Activated T-cell treated with anti-CD3 and anti-CD28 coated beads for 1 hour (primary cell): Measurements from ENCODE around the gene GARNL3.

Experiments used
- DNase-seq: peaks from one replicate; pipeline ENCODE4 v3.0.0-alpha.2; 2020; ENCODE audit warnings: low read depth

GARNL3 gene, protein sequence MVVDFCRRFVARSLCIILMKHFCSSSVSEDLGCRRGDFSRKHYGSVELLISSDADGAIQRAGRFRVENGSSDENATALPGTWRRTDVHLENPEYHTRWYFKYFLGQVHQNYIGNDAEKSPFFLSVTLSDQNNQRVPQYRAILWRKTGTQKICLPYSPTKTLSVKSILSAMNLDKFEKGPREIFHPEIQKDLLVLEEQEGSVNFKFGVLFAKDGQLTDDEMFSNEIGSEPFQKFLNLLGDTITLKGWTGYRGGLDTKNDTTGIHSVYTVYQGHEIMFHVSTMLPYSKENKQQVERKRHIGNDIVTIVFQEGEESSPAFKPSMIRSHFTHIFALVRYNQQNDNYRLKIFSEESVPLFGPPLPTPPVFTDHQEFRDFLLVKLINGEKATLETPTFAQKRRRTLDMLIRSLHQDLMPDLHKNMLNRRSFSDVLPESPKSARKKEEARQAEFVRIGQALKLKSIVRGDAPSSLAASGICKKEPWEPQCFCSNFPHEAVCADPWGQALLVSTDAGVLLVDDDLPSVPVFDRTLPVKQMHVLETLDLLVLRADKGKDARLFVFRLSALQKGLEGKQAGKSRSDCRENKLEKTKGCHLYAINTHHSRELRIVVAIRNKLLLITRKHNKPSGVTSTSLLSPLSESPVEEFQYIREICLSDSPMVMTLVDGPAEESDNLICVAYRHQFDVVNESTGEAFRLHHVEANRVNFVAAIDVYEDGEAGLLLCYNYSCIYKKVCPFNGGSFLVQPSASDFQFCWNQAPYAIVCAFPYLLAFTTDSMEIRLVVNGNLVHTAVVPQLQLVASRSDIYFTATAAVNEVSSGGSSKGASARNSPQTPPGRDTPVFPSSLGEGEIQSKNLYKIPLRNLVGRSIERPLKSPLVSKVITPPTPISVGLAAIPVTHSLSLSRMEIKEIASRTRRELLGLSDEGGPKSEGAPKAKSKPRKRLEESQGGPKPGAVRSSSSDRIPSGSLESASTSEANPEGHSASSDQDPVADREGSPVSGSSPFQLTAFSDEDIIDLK

DNA sequence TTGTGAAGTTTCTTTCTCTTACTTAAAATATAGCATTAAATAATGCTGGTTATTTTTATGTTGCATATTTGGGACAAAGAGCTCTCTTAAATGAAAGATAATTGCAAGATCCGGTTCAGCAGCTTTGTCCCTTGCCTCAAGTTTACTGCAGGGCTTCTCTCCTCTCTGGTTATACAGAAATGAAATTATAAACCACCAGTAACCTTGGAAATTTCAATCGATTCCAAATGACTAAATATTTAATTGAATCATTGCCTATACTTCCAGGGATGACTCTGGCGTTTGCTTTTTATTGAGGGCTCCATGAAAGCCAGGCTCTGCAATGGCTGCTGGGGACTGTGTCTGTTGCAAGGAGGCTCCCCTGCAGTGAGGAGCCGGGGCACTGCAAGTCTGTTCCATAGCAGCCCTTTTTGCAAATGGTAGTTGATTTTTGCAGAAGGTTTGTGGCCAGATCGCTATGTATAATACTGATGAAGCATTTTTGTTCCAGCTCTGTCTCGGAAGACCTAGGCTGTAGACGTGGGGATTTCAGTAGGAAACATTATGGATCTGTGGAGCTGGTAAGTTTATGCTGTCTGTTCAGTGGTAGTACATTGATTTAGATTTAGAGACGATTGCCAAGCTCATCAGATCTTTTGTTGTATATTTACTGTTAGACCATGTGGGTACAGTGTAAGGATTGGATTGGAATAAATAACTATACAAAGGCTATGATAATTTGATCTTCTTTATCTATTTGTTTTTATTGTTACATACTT, at the start of gene GARNL3:
Gene GARNL3, plus strand, starts transcription at position 313 of the 758 bp plus-strand sequence. Its CDS starts 104 bp downstream, at position 417.
- no peak for DNase-seq

DNA sequence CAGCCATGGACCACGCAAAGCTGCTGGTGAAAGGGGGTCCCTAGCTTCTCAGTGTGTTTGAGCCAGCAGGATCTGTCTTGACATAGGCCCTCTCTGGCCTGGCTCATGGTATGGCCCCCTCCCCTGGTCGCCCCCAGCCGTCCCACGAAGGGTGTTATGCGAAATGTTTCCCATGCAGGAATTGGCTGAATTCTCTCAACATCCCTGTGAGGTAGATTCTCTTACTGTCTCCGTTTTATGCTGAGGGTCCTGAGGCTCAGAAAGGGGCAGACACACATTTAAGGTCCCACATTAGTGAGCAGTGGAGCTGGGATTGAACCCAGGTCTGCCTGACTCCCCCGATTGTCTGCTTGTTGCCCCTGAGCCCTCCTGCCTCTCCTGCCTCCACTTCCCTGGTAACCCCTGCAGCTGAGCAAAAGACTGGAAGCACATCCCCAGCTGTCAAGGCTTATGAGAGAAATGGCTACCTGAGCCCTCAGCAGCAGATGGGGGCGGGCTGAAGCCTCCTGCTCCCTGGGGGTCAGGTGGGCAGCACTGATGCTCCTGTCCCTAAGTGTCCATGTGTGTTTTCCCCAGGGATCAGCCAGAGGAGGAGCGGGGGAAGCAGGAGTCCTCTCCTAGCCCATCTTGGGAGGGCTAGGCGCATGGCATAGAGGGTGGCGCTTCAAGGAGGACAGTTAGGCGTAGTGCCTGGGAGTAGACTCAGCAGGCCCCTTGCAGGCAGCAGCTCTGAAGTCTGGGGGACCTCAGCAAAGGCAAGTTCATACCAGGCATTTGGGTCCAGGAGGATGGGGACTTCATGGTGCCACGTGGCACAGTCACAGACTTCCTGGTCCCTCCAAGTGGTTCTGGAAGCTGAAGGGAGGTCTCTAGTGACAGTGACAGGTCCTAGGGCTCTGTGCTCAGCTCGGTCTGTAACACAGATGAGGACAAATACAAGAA, 49.0 kb upstream of the GARNL3 start:
- DNase-seq, result no peak

DNA sequence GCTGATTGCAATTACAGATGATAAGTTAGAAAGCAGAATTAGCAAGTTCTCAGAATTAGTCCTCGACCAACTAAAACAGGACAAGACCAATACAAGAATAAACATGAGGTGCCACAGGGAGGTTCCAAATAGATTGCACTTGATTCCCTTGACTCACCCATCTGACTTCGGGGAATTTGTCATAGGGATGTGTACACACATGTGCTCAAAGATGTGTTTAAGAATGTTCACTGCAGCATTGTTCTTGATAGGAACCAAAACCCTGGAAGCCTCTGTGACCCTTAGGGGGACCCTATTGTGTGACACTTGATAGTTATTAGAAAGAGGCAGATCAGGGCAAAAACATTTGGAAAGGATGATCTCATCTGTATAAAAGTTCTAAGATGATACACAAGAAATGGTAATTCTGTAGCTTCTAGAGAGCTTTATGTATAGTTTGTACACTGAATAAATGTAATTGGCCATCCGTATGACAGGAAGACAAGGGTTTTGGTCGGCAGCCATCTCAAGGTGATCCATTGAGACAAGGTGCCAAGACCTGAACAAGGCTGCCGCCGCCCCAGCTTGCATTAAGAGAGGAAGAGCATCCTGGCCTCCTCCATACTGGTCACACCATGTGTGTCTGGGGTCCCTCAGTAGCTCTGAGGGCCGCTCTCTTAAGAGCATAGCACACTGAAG, 48.2 kb upstream of the GARNL3 start:
- no peak for DNase-seq

DNA sequence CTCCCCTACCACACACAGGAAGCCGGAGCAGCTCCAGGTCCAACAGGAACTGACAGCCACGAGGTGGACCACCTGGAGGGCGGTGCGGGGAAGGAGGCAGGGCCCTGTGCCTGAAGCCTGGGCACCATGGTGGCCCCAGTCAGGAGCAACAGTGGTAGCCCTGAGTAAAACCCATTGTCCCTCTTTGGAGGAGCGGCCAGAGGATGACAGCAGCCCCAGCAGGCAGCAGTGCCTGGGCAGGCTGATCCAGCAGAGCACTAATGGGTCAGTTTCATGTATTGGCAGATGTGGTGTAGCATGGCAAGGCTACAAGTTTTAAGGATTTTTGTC, 47.7 kb upstream of the GARNL3 start:
- DNase-seq, result no peak

DNA sequence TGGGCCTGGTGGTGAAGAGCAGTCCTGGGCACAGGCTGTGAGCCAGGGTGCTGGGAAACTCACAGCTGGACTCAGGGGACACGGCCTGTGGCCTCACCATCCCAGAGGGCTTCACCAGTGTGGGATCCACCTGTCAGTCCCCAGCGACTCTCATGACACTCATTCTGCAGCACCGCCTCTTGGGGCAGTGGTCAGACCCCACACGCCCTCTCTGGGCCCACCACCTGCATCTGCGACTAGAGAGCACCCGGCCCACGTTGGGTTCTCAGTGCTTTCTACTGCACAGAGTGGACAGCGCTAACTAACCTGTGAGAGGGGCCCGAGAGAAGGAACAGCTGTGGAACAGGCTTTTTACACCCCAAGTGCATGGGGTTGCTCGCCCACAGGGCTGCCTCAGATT, 45.8 kb upstream of the GARNL3 start:
- no peak for DNase-seq

DNA sequence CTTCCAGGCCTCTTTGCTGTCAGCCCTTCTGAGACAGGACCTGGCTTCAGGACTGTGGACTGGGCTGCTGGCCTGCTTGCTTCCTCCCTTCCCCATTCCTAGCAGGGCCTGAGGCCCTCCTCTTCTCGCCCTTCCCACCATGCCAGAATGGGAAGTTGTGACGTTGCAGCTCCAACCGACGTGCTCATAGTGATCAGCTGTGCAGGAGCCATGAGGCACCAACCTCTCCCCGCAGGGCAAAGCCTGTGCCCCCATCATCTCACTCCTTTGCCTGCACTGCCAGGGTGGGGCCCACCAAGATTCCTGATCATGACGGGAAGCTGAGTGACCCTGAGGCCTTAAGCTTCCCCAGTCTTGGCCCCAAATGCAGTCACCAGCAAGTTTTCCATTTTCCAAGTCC, 45.1 kb upstream of the GARNL3 start:
- DNase-seq, result no peak

DNA sequence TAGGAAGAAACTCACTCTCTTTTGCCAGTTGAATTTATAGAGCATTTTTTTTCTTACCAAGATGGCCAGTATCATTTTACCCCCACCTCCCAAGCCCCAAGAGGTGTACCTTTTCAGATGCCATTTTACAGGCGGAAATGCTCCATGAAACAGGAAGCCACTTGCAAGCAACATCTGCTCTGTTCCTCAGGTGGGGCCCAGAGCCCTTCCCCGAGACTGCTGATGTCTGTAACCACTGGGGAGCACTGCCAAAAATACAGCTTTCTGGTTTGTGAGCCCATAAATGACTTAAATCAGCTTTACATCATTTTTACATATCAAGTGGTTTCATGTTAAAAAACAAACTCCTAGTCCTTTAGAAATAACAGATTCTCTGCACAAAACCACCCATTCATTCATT, 42.9 kb upstream of the GARNL3 start:
- DNase-seq, result no peak

DNA sequence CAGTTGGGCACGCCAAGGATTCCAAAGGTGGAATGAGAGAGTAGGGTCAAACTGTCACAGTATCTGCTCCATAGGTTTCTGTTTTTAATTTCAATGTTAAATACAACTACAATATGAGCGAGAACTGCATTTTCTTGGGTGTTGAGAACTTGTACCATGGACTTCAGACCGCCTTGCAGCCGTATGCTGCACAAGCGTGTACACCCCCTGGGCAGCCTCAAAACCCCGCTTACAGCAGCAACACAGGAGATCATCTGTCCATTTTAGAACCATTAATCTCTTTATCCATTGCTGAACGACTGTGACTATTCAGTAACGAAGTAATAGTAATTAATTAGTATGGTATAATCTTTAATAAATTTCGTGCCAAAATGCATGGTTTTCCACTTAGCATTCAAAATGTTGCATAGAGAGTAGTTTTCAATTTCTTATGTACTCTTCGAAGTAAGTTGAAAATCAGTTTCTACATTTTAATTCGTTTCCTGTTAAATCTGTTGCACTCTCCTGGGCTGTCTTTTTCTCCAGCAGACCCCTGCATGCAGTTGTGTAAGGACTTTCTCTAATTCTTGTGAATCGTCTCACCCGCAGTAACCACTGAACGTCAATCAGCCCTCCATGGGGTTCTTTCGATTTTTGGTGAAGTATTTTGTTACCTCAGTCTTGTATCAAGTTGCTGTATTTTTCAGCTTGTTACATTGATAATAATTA, 42.0 kb upstream of the GARNL3 start:
- DNase-seq, result no peak

DNA sequence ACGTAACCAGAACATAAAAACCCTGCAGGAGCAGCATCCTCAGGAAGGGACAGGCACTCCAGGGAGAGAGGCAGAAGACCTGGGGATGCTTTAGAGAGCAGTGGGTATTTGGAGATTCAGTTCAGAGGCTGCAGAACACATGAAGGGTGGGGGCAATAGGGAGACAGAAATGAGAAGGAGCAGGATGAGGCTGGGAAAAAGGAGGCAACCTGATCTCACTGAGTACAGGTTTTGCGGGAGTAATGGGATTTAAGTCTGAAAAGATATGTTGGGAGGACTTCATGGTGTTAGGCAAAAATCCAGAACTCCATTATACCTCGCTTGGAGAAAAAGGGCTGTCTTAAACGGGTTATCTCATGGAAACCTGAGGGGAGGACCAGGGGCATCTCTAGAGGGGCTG, 41.3 kb upstream of the GARNL3 start:
- no peak for DNase-seq

DNA sequence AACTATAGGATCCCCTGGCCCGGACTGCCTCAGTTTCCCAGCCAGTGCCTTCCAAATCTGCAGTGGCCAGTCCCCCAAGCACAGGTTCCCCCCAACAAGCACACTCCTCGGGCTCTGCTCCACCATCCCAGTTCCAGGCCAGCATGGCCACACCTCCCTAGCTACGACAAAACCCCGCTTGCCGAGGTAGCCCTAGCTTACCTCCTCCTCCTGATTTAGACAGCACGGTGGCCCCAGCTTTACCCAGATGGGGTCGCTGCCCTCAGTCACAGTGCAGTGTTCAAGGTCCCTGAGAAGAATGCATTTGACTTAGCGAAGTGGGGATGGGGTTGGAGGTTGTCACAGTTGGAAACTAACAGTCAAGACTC, 40.8 kb upstream of the GARNL3 start:
- no peak for DNase-seq

DNA sequence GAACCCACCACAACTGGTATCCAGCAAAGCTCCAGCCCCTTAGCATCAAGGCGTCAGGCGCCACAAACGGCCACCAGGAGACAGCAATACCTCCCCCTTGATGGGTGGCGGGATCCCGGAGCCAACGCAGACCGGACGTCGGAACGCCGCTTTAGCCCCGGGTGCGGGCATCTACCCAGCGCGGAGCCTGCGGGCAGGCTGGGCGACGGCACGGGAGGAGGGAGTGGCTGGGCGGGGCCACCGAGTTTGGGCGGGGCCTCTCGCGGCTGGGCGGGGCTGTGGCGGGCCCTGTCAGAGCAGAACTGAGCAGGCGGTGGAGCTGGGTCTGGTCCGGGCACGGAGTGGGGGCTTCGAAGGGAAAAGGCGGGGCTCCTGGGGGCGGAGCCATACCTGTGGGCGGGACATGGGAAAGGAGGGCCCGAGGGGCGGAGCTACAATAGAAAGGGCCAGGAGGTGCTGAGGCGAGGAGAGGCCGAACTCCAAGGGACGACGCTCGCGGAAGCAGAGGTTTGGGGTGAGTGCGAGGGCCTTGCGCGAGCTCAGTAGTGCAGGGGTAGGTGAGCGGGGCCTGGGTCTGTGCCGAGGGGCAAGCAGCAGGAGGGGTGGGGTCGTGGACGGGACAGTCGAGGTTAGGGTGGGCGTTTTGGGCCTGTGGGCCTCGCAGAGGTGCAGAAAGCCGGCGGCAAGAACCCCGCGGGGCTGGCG, 40.2 kb upstream of the GARNL3 start:
- DNase-seq, result peak; percentile 72

DNA sequence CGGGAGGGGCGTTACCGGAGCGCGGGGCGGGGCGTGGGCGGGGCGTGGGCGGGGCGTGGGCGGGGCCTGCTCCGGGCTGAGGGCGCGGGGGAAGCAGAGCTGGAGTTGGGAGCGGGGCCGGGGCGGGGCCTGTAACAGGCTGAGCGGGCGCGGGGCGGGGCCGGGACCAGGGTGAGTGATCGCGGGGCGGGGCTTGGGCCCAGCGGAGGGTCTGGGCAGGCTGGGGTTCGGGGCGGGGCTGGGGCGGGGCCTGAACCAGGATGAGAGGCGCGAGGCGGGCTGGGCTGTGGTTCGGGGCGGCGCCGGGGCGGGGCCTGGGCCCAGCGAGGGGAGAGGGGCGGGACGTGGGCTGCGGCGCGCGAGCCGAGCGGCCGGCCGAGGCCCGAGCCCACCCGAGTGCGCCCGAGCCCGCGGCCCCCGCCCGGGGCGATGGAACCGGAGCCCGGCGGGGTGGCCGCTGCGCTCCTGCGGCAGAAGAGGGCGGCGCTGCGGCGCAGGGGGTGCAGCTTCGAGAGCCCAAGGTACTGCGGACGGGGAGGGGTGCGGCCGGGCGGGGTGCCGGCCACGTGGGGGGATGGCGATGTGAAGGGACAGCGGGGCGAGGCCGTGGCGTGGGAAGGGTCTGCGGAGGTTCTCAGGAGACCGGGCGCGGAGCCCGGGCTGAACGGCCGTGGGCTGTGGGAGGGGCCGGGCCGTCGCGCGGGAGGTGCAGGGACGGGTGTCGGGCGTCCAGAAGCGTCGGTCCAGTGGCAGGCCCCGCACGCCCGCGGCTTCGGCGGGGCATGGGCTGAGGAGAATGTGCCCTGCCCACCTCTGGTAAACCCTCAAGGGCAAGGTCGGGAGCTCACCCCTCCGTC, 39.5 kb upstream of the GARNL3 start:
- peak; percentile 90 for DNase-seq

DNA sequence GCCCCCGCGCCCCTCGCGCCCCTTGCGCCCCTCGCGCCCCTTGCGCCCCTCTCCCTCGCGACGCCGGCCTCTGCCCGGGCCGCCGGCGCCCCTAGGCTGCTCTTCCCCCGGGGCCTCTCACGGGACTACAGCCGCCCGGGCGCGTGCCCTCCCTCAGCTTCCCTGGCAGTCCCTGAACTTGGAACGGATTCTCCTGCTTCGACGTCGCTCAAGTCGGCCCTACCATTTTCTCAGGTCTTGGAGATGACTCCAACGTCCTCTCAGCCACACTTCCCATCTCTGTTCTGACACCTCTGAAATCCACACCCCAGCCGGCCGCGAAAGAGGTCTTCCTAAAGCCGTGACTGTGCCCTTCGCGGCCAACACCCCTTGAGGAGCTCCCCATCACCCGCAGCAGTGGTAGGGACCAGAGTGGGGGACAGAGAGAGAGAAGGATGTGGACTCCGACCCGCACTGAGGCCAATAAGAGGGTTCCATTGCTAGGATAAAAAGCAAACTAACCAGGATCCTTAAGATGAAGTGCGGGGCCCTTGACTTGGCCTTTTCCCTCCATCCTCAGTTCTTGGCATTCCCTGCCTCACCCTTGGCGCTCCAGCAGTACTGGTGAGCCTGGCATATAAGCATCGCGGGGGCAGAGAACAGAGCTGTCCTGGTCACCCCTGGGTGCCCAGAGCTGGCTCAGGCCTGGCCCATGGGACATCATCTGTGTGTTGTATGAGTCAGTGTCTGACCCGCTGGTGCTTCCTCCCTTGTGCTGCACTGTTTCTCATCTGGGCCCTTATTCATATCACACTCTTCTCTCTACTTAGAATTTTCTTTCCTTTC, 38.6 kb upstream of the GARNL3 start:
- no peak for DNase-seq

DNA sequence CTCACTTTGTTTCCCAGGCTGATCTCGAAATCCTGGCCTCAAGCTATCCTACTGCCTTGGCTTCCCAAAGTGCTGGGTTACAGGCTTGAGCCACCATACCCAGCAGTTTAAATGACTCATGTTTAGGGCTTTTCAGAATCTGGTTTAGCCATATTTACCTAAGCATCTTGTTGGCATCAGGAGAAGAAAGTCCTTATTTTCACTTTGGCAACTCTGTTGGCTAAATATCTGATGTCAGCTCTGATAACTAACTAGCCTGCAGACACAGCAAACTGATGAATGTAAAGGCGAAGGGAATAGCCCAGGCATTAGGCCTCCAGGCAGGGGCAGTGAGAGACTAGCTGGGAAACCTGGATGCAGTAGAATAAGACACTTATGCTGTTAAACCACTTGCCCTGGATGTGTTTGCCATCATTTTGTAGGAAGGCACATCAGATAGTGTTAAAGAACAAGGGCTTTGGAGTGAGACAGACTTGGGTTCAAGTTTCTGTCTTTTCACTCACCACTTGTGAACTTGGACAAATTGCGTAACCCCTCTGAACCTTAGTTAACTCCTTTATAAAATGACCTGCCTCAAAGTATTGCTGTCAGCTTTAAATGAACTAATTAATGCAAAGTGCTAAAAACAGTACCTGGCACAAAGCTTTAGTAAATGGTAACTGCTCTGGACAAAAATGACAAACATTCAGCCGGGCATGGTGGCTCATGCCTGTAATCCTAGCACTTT, 34.7 kb upstream of the GARNL3 start:
- no peak for DNase-seq

DNA sequence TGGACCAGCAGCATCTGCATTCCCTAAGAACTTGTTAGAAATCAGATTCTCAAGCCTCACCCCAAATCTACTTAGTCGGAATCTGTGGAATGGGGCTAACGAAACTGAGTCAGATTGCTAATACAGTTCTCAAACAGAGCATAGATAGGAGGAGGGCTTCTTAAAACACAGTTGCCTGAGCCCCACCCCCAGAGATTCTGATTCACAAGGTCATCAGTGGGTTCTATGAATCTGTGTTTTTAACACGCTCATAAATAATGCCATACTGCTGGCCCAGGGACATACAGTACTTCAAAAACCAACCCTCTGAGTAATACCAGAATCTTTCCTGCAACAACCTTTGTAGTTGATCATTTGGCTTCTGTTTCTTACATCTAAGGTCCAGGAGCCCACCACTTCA, 32.9 kb upstream of the GARNL3 start:
- DNase-seq, result no peak

DNA sequence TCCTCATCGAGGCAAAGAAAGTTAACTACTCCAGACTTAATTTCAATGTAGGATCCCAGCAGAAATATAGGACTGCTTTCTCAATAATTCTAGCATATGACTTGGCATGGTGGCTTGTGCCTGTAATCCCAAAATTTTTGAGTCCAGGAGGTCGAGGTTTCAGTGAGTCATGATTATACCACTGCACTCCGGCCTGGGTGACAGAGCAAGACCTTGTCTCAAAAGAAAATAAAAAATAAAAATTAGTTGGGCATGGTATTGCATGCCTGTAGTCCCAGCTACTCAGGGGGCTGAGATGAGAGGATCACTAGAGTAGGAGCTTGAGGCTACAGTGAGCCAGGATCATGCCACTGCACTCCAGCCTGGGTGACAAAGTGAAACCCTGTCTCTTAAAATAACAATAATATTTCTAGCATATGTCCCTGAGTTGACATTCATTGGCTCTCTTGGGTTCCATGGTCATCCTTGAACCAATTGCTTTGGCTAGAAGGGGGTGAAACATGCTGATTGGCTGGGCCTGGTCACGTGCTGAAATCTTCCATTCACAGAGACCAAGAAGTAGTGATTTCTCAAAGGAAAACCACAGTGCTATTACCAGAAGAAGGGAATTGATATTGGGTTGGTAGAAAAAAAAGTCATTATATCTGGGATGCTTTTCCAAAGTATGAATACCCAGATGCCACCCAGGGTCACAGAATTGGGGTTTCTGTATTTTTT, 31.6 kb upstream of the GARNL3 start:
- no peak for DNase-seq
